ENCODE data around the gene ISL2. TPM values are rescaled to one million over a fixed set of nuclear protein-coding genes. Genes with fewer than 3 reads are reported as not detected.
A peak's percentile ranks its signal among the peaks of the same experiment; 100 is the strongest.

The ISL2 gene
- polyA plus RNA-seq, 3 donors, result 0.40 to 2.3 (median 0.52) TPM

GRCh38 chr15:76324066-76324465, 12.5 kb upstream of the ISL2 start:
- no peaks in the 10 kb centered on the region for H4K20me1 ChIP-seq (ENCODE audit: insufficient read depth, low read length)
- H2AFZ ChIP-seq (ENCODE audit: insufficient read depth, low read depth, low read length, poor library complexity, severe bottlenecking), result no peak overlapping the region
- Mint-ChIP-seq H3K27ac (no peak overlapping the region), H3K36me3 (no peaks in the 10 kb centered on the region), H3K9me3 (peaks cover 0 to 1% (median 0%) of the 10 kb centered on the region in 7 donors), H3K4me3 (no peak overlapping the region), H3K4me1 (no peaks in the 10 kb centered on the region), H3K27me3 (ENCODE audit: low read depth in 3 of 3) (peaks cover 41 to 64% (median 55%) of the 10 kb centered on the region in 3 donors)
- TF ChIP-seq CTCF (IDR thresholded peaks at IDR 0.05), result no peak
- no peaks in the 10 kb centered on the region for H3K9me3 ChIP-seq (replicated peaks in 1 of 2; ENCODE audit: control insufficient read depth in 1 of 2, insufficient read depth in 1 of 2, low read length in 2 of 2)
- DNase-seq, result no peak
- H3K4me3 ChIP-seq (replicated peaks in 1 of 3; ENCODE audit: low read depth in 2 of 3, low read length in 3 of 3), result no peak overlapping the region
- H3K79me2 ChIP-seq (ENCODE audit: insufficient read depth, low read length), result no peaks in the 10 kb centered on the region
- no peaks in the 10 kb centered on the region for H3K36me3 ChIP-seq (replicated peaks in 1 of 2; ENCODE audit: control insufficient read depth in 1 of 2, insufficient read depth in 2 of 2, low read length in 2 of 2)
- no peak overlapping the region for H3K9ac ChIP-seq (ENCODE audit: insufficient read depth, low read length, poor library complexity, severe bottlenecking)
- H3K27me3 ChIP-seq (ENCODE audit: control insufficient read depth in 2 of 2, insufficient read depth in 2 of 2, low read length in 2 of 2), result peaks cover 10 to 35% of the 10 kb centered on the region in 2 donors
- no CpG with 5 or more reads among the region's 3 CpGs for WGBS (ENCODE audit: insufficient coverage)
- intact Hi-C loops (cut with micrococcal nuclease), result no loop called here
- no peak overlapping the region for H3K27ac ChIP-seq (ENCODE audit: low read depth in 1 of 2, low read length in 2 of 2)
- no peak overlapping the region for H3K4me2 ChIP-seq (replicated peaks; ENCODE audit: extremely low read depth, low read length, poor library complexity, severe bottlenecking)
- H3K4me1 ChIP-seq (ENCODE audit: control insufficient read depth in 1 of 2, insufficient read depth in 2 of 2, low read length in 2 of 2), result no peaks in the 10 kb centered on the region

DNA sequence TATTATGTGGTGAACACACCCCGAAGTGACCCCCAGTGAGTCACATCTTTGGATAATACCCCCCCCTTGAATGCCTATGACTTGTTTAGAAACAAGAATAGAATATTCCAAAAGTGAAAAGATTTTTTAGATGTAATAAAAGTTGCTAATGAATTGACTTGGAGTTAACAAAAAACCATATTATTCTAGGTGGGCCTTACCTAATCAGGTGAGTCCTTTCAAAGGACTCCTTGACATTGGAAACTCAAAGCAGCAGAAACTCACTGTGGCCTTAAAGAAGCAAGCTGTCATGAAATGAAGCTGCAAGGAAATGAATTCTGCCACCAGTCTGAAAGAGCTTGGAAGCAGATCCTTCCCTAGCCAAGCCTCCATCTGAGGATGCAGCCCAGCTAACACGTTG, 10.9 kb upstream of the ISL2 start:
- TF ChIP-seq CTCF (IDR thresholded peaks at IDR 0.05), result no peak
- no peak for DNase-seq
- Mint-ChIP-seq H3K36me3 (no peaks in the 10 kb centered on the region), H3K27ac (no peak overlapping the region), H3K4me3 (peak overlapping the region in 1 of 2 donors; percentile 12), H3K4me1 (no peaks in the 10 kb centered on the region), H3K9me3 (peaks cover 0 to 1% (median 0%) of the 10 kb centered on the region in 7 donors), H3K27me3 (ENCODE audit: low read depth in 3 of 3) (peaks cover 47 to 65% (median 60%) of the 10 kb centered on the region in 3 donors)
- intact Hi-C loops (cut with micrococcal nuclease), result no loop called here
- H3K9me3 ChIP-seq (replicated peaks in 1 of 2; ENCODE audit: control insufficient read depth in 1 of 2, insufficient read depth in 1 of 2, low read length in 2 of 2), result no peaks in the 10 kb centered on the region
- H3K4me1 ChIP-seq (ENCODE audit: control insufficient read depth in 1 of 2, insufficient read depth in 2 of 2, low read length in 2 of 2), result no peaks in the 10 kb centered on the region
- peaks cover 10 to 45% of the 10 kb centered on the region in 2 donors for H3K27me3 ChIP-seq (ENCODE audit: control insufficient read depth in 2 of 2, insufficient read depth in 2 of 2, low read length in 2 of 2)
- H3K9ac ChIP-seq (ENCODE audit: insufficient read depth, low read length, poor library complexity, severe bottlenecking), result no peak overlapping the region
- H4K20me1 ChIP-seq (ENCODE audit: insufficient read depth, low read length), result no peaks in the 10 kb centered on the region
- no CpG with 5 or more reads among the region's 2 CpGs for WGBS (ENCODE audit: insufficient coverage)
- no peaks in the 10 kb centered on the region for H3K36me3 ChIP-seq (replicated peaks in 1 of 2; ENCODE audit: control insufficient read depth in 1 of 2, insufficient read depth in 2 of 2, low read length in 2 of 2)
- no peaks in the 10 kb centered on the region for H3K79me2 ChIP-seq (ENCODE audit: insufficient read depth, low read length)
- H3K27ac ChIP-seq (ENCODE audit: low read depth in 1 of 2, low read length in 2 of 2), result no peak overlapping the region
- H3K4me3 ChIP-seq (replicated peaks in 1 of 3; ENCODE audit: low read depth in 2 of 3, low read length in 3 of 3), result no peak overlapping the region
- no peak overlapping the region for H3K4me2 ChIP-seq (replicated peaks; ENCODE audit: extremely low read depth, low read length, poor library complexity, severe bottlenecking)
- no peak overlapping the region for H2AFZ ChIP-seq (ENCODE audit: insufficient read depth, low read depth, low read length, poor library complexity, severe bottlenecking)
